A673 (cell line): Measurements from ENCODE around the gene CTAGE6. TPM values are rescaled to one million over a fixed set of nuclear protein-coding genes. Genes with fewer than 3 reads are reported as not detected.
"Not testable (repeated sequence)": the region's sequence is repeated elsewhere in the genome, so short reads cannot be mapped to it uniquely, and the experiment has no call there.

Experiments
- BruUV-seq: library from RNA; stranded (reverse); fragments of 400-500 nt; replicated peaks from 2 replicates; lab custom pipeline; 2021; lab: Mats Ljungman, UMichigan
- CTCF ChIA-PET: fragments of 300-600 bp; sonication (Branson Sonifier 250); formaldehyde crosslinking; loops from one replicate; lab custom pipeline; 2022; ENCODE audit warnings: antibody characterized with exemption; lab: Charles Lee
- POLR2A ChIA-PET: fragments of 300-600 bp; sonication (Branson Sonifier 250); formaldehyde crosslinking; loops from one replicate; lab custom pipeline; 2022; ENCODE audit warnings: antibody characterized with exemption; ENCODE audit not compliant: low non-redundant PET; lab: Charles Lee
- DNase-seq: peaks from one replicate; pipeline ENCODE4 v3.0.0-alpha.2; 2015; ENCODE audit warnings: low spot score
- H3K27ac ChIP-seq: fragments of 200-600 bp; sonication (generic); 2 replicates; pipeline ENCODE4 v1.5.1; 2016; ENCODE audit warnings: mixed run types, low read depth, mild to moderate bottlenecking, mixed read lengths, antibody characterized with exemption, low read length; ENCODE audit not compliant: poor library complexity, severe bottlenecking
- H3K27me3 ChIP-seq: fragments of 200-600 bp; sonication (generic); replicated peaks from 2 replicates; pipeline ENCODE4 v1.6.1; 2017; ENCODE audit warnings: mixed run types, low read depth, mild to moderate bottlenecking, mixed read lengths, antibody characterized with exemption, low read length; ENCODE audit not compliant: insufficient read depth, poor library complexity
- H3K36me3 ChIP-seq: fragments of 200-600 bp; sonication (generic); 2 replicates; pipeline ENCODE4 v1.6.1; 2016; ENCODE audit warnings: mixed run types, mild to moderate bottlenecking, mixed read lengths, antibody characterized with exemption, low read length; ENCODE audit not compliant: insufficient read depth, poor library complexity, severe bottlenecking
- H3K4me1 ChIP-seq: fragments of 200-600 bp; sonication (generic); 2 replicates; pipeline ENCODE4 v1.6.1; 2017; ENCODE audit warnings: mixed run types, mild to moderate bottlenecking, mixed read lengths, antibody characterized with exemption, low read length; ENCODE audit not compliant: insufficient read depth, poor library complexity, severe bottlenecking
- H3K4me3 ChIP-seq: fragments of 200-600 bp; sonication (generic); 2 replicates; pipeline ENCODE4 v1.5.1; 2016; ENCODE audit warnings: low read depth, mixed run types, mild to moderate bottlenecking, mixed read lengths, low read length; ENCODE audit not compliant: poor library complexity, severe bottlenecking
- H3K9me3 ChIP-seq: fragments of 200-600 bp; sonication (generic); 2 replicates; pipeline ENCODE4 v1.6.1; 2016; ENCODE audit warnings: mixed run types, low read depth, mild to moderate bottlenecking, mixed read lengths, antibody characterized with exemption, low read length; ENCODE audit not compliant: poor library complexity, severe bottlenecking
- CTCF ChIP-seq: fragments of 300-800, 200-600 bp; sonication (generic); conservative IDR thresholded peaks from 2 replicates; pipeline ENCODE4 v1.5.1; 2017; ENCODE audit warnings: low read depth, mild to moderate bottlenecking, antibody characterized with exemption, low read length, moderate library complexity, mixed read lengths
- EZH2 ChIP-seq: fragments of 200-600 bp; sonication (generic); IDR thresholded peaks from 2 replicates; pipeline ENCODE4 v1.6.1; 2017; ENCODE audit warnings: borderline replicate concordance, low read depth, mild to moderate bottlenecking, mixed read lengths, antibody characterized with exemption, low read length; ENCODE audit not compliant: poor library complexity, severe bottlenecking
- intact Hi-C: fragments of 100-400 bp; cut with micrococcal nuclease; formaldehyde crosslinking; loops from one replicate; pipeline ENCODE4 v1.10.0; 2022; ENCODE audit not compliant: unreplicated experiment
- total RNA-seq: library from RNA; stranded (reverse); gene quantifications from 2 replicates; pipeline ENCODE4 v1.2.3, GENCODE V29; 2021

CTAGE6 gene
- total RNA-seq, 1 experiment from 2014 or later, result 0.17 TPM

- DNase-seq, result no peak
- Histone ChIP-seq H3K4me3 (no peak overlapping the region), H3K4me1 (no peaks in the 10 kb centered on the region), H3K9me3 (no peaks in the 10 kb centered on the region), H3K36me3 (no peaks in the 10 kb centered on the region), H3K27ac (no peak overlapping the region), H3K27me3 (no peaks in the 10 kb centered on the region)
- intact Hi-C loops, result no loop called here
- TF ChIP-seq CTCF (no peak), EZH2 (no peak)
- BruUV-seq, result no TSS peak
- ChIA-PET POLR2A (no interaction called here), CTCF (interaction anchor here (0.5 kb wide), 1 partner anchor 211 kb away, joined by 3 read pairs; no protein-coding TSS in a partner anchor)
Observed at GRCh38 chr7:143728333-143728862, 29.1 kb downstream of the CTAGE6 start.

GRCh38 chr7:143727561-143727960, 29.9 kb downstream of the CTAGE6 start:
- DNase-seq, H3K27me3 ChIP-seq, H3K9me3 ChIP-seq, BruUV-seq, H3K36me3 ChIP-seq, CTCF ChIA-PET, H3K27ac ChIP-seq, POLR2A ChIA-PET, H3K4me3 ChIP-seq, intact Hi-C loops, H3K4me1 ChIP-seq: not testable (repeated sequence)

- H3K4me1 ChIP-seq, H3K9me3 ChIP-seq, H3K27me3 ChIP-seq, intact Hi-C loops, H3K36me3 ChIP-seq, H3K4me3 ChIP-seq, H3K27ac ChIP-seq, POLR2A ChIA-PET, DNase-seq, BruUV-seq, CTCF ChIA-PET: not testable (repeated sequence)
Observed at GRCh38 chr7:143726143-143726542, 31.4 kb downstream of the CTAGE6 start.

GRCh38 chr7:143720335-143720734, 37.2 kb downstream of the CTAGE6 start:
- H3K27me3 ChIP-seq, H3K27ac ChIP-seq, BruUV-seq, intact Hi-C loops, CTCF ChIA-PET, DNase-seq, H3K4me3 ChIP-seq, H3K9me3 ChIP-seq, H3K4me1 ChIP-seq, POLR2A ChIA-PET, H3K36me3 ChIP-seq: not testable (repeated sequence)

GRCh38 chr7:143715543-143716193, 41.8 kb downstream of the CTAGE6 start:
- intact Hi-C loops, H3K27me3 ChIP-seq, DNase-seq, H3K4me1 ChIP-seq, BruUV-seq, POLR2A ChIA-PET, H3K4me3 ChIP-seq, H3K9me3 ChIP-seq, H3K27ac ChIP-seq, CTCF ChIA-PET, H3K36me3 ChIP-seq: not testable (repeated sequence)

GRCh38 chr7:143714581-143715454, 42.7 kb downstream of the CTAGE6 start:
- intact Hi-C loops, CTCF ChIA-PET, H3K27ac ChIP-seq, H3K4me3 ChIP-seq, H3K36me3 ChIP-seq, H3K4me1 ChIP-seq, H3K27me3 ChIP-seq, H3K9me3 ChIP-seq, BruUV-seq, DNase-seq, POLR2A ChIA-PET: not testable (repeated sequence)
